GM18873 (cell line): ENCODE data around the gene UCP3.

Experiments
- ATAC-seq: cut with Tn5 transposase; IDR thresholded peaks from one replicate; pipeline ENCODE4 v1.9.1; 2021; ENCODE audit warnings: mild to moderate bottlenecking, moderate library complexity, moderate number of reproducible peaks; ENCODE audit not compliant: unreplicated experiment, low FRiP score

The UCP3 gene

GRCh38 chr11:73958521-73959141 is 50.3 kb downstream of the UCP3 start:
- ATAC-seq, result no peak

- ATAC-seq, result no peak
Measured at GRCh38 chr11:73957654-73958361, 51.1 kb downstream of the UCP3 start.

- ATAC-seq, result no peak
Measured at GRCh38 chr11:73956876-73957653, 51.8 kb downstream of the UCP3 start.

- ATAC-seq, result no peak
Measured at GRCh38 chr11:73951797-73952196, 57.1 kb downstream of the UCP3 start.

- ATAC-seq, result peak; percentile 87
Measured at GRCh38 chr11:73950869-73951710, 57.8 kb downstream of the UCP3 start, which contains the start of gene DNAJB13. TSS of gene DNAJB13 (plus strand) at chr11:73951026. CDS start at chr11:73951070, 44 bp downstream.
